ENCODE data around the gene ZMYND11.

Gene ZMYND11

GRCh38 chr10:191703-192518 is 56.7 kb downstream of the ZMYND11 start:
- no peak for DNase-seq (ENCODE audit: low spot score)

- no peak for DNase-seq (ENCODE audit: low spot score)
Observed at GRCh38 chr10:194281-194680, 59.0 kb downstream of the ZMYND11 start.

GRCh38 chr10:200405-200804 is 65.2 kb downstream of the ZMYND11 start:
- no peak for DNase-seq (ENCODE audit: low spot score)

GRCh38 chr10:201328-201771 is 66.1 kb downstream of the ZMYND11 start:
- no peak for DNase-seq (ENCODE audit: low spot score)

GRCh38 chr10:208616-209015 is 73.4 kb downstream of the ZMYND11 start:
- DNase-seq (ENCODE audit: low spot score) = no peak

GRCh38 chr10:209357-209756 is 74.1 kb downstream of the ZMYND11 start:
- no peak for DNase-seq (ENCODE audit: low spot score)

GRCh38 chr10:210297-210696 is 75.0 kb downstream of the ZMYND11 start:
- no peak for DNase-seq (ENCODE audit: low spot score)

GRCh38 chr10:215444-215843 is 80.2 kb downstream of the ZMYND11 start:
- no peak for DNase-seq (ENCODE audit: low spot score)

GRCh38 chr10:218798-219197 is 83.5 kb downstream of the ZMYND11 start:
- DNase-seq (ENCODE audit: low spot score) = no peak

GRCh38 chr10:219731-220472 is 84.6 kb downstream of the ZMYND11 start:
- no peak for DNase-seq (ENCODE audit: low spot score)

GRCh38 chr10:224571-224970 is 89.3 kb downstream of the ZMYND11 start:
- no peak for DNase-seq (ENCODE audit: low spot score)

GRCh38 chr10:226018-226417 is 90.8 kb downstream of the ZMYND11 start:
- DNase-seq (ENCODE audit: low spot score) = no peak

- DNase-seq (ENCODE audit: low spot score) = no peak
Observed at GRCh38 chr10:227014-227413, 91.8 kb downstream of the ZMYND11 start.

- no peak for DNase-seq (ENCODE audit: low spot score)
Observed at GRCh38 chr10:228366-228765, 93.1 kb downstream of the ZMYND11 start.

GRCh38 chr10:230758-231157 is 95.5 kb downstream of the ZMYND11 start:
- DNase-seq (ENCODE audit: low spot score) = no peak

GRCh38 chr10:232061-232460 is 96.8 kb downstream of the ZMYND11 start:
- DNase-seq (ENCODE audit: low spot score) = no peak

- no peak for DNase-seq (ENCODE audit: low spot score)
Observed at GRCh38 chr10:232878-233277, 97.6 kb downstream of the ZMYND11 start.

GRCh38 chr10:234708-235406 is 99.6 kb downstream of the ZMYND11 start:
- DNase-seq (ENCODE audit: low spot score) = no peak

- no peak for DNase-seq (ENCODE audit: low spot score)
Observed at GRCh38 chr10:235915-236314, 100.7 kb downstream of the ZMYND11 start.

- no peak for DNase-seq (ENCODE audit: low spot score)
Observed at GRCh38 chr10:239109-239508, 103.9 kb downstream of the ZMYND11 start.

GRCh38 chr10:241451-241850 is 106.2 kb downstream of the ZMYND11 start:
- DNase-seq (ENCODE audit: low spot score) = no peak

GRCh38 chr10:241966-242643 is 106.8 kb downstream of the ZMYND11 start:
- no peak for DNase-seq (ENCODE audit: low spot score)

Data from hematopoietic multipotent progenitor cell treated with erythropoietin and hydrocortisone succinate and interleukin-3 and kit ligand, for 17 days (in vitro differentiated cells).